ENCODE results near the gene PPFIA4. TPM values are rescaled to one million over a fixed set of nuclear protein-coding genes. Genes with fewer than 3 reads are reported as not detected.

The PPFIA4 gene
- total RNA-seq, 4 donors from 2014 or later = under 0.01 to 24.6 (median 0.30) TPM

DNA sequence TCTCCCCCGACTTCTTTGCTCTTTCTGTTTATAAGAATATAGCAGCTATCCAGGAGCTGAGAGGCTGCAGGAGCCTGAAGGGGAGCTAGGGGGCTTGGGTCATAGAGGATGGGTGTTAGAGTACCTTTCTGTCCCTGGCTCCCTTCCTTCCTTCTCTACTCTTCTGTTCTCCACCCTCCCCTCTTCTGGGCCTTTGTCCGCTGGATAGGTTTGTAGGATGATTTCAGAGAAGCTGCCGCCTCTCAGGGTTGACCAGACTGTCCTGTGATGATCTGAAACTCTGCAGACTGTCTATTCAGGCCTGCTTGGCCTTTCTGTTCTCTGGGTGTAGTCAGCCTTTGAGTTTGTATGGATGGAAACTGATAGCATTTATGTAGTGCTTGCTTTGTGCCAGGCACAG, 26.3 kb downstream of the PPFIA4 start:
- Histone ChIP-seq H3K9me3 (no peaks in the 10 kb centered on the region), H3K36me3 (no peaks in the 10 kb centered on the region), H3K4me3 (no peak overlapping the region), H3K27ac (no peak overlapping the region), H3K4me1 (peaks cover 0 to 2% (median under 1%) of the 10 kb centered on the region in 4 donors), H3K27me3 (no peaks in the 10 kb centered on the region)
- WGBS, 2 donors = 80 to 92% methylated on average over 3 of the region's 3 CpGs
- TF ChIP-seq EP300 (IDR thresholded peaks at IDR 0.05) (no peak), POLR2A (IDR thresholded peaks at IDR 0.05) (no peak)
- TF ChIP-seq, protein P1, sequence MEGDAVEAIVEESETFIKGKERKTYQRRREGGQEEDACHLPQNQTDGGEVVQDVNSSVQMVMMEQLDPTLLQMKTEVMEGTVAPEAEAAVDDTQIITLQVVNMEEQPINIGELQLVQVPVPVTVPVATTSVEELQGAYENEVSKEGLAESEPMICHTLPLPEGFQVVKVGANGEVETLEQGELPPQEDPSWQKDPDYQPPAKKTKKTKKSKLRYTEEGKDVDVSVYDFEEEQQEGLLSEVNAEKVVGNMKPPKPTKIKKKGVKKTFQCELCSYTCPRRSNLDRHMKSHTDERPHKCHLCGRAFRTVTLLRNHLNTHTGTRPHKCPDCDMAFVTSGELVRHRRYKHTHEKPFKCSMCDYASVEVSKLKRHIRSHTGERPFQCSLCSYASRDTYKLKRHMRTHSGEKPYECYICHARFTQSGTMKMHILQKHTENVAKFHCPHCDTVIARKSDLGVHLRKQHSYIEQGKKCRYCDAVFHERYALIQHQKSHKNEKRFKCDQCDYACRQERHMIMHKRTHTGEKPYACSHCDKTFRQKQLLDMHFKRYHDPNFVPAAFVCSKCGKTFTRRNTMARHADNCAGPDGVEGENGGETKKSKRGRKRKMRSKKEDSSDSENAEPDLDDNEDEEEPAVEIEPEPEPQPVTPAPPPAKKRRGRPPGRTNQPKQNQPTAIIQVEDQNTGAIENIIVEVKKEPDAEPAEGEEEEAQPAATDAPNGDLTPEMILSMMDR (IDR thresholded peaks at IDR 0.05) = no peak
- no peak for DNase-seq (ENCODE audit: low spot score in 2 of 2)

- Histone ChIP-seq H3K4me3 (no peak overlapping the region), H3K27ac (no peak overlapping the region), H3K4me1 (peaks cover 0 to 18% (median 3%) of the 10 kb centered on the region in 4 donors), H3K27me3 (no peaks in the 10 kb centered on the region), H3K36me3 (no peaks in the 10 kb centered on the region), H3K9me3 (no peaks in the 10 kb centered on the region)
- 65 to 76% methylated on average over 1 of the region's 1 CpG for WGBS, 2 donors
- DNase-seq (ENCODE audit: low spot score in 2 of 2) = no peak
- TF ChIP-seq, protein P1 (IDR thresholded peaks at IDR 0.05) = no peak
- TF ChIP-seq EP300 (IDR thresholded peaks at IDR 0.05) = no peak
- TF ChIP-seq POLR2A (IDR thresholded peaks at IDR 0.05) = no peak
Measured at GRCh38 chr1:203054184-203054583, 27.9 kb downstream of the PPFIA4 start.

- DNase-seq (ENCODE audit: low spot score in 2 of 2) = no peak
- TF ChIP-seq, protein P1 (IDR thresholded peaks at IDR 0.05) = no peak
- TF ChIP-seq POLR2A (IDR thresholded peaks at IDR 0.05) (no peak), EP300 (IDR thresholded peaks at IDR 0.05) (no peak)
- Histone ChIP-seq H3K9me3 (no peaks in the 10 kb centered on the region), H3K27me3 (no peaks in the 10 kb centered on the region), H3K4me1 (peaks cover 0 to 19% (median 3%) of the 10 kb centered on the region in 4 donors), H3K4me3 (no peak overlapping the region), H3K36me3 (no peaks in the 10 kb centered on the region), H3K27ac (no peak overlapping the region)
- WGBS, 2 donors = 75 to 76% methylated on average over 5 of the region's 5 CpGs
Measured at GRCh38 chr1:203054642-203055041, 28.4 kb downstream of the PPFIA4 start.

DNA sequence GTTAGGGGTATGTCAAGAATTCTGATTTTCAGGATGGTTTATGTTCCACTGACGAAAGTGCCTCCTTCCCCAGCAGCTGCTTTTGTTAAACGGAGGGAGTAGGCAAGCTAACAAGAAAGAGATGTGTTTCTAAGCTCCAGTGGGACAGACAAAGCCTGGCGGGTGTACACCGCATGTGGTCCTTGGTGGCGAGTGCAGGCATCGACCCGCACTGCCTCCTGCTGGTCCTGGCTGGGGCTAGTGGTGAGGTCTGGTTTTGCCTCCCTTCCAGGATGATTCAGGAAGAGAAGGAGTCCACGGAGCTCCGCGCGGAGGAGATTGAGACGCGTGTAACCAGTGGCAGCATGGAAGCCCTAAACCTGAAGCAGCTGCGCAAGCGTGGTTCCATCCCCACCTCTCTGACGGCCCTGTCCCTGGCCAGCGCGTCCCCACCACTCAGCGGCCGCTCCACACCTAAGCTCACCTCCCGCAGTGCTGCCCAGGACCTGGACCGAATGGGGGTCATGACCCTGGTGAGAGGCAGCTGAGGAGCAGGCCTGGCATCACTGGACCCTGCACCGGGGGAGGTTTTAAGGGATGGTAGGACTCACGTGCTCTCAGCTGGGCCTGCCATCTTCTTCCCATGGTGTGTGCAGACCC, 29.0 kb downstream of the PPFIA4 start:
- H3K9me3 ChIP-seq = no peaks in the 10 kb centered on the region
- H3K27me3 ChIP-seq = no peaks in the 10 kb centered on the region
- WGBS, 2 donors = 86 to 89% methylated on average over 20 to 24 of the region's 24 CpGs
- H3K4me3 ChIP-seq = no peak overlapping the region
- peaks cover 0 to 19% (median 3%) of the 10 kb centered on the region in 4 donors for H3K4me1 ChIP-seq
- H3K36me3 ChIP-seq = no peaks in the 10 kb centered on the region
- no peak for DNase-seq (ENCODE audit: low spot score in 2 of 2)
- TF ChIP-seq, protein P1 (IDR thresholded peaks at IDR 0.05) = no peak
- TF ChIP-seq POLR2A (IDR thresholded peaks at IDR 0.05) (no peak), EP300 (IDR thresholded peaks at IDR 0.05) (no peak)
- H3K27ac ChIP-seq = no peak overlapping the region

- DNase-seq (ENCODE audit: low spot score in 2 of 2) = no peak
- H3K4me3 ChIP-seq = no peak overlapping the region
- no peaks in the 10 kb centered on the region for H3K27me3 ChIP-seq
- no peaks in the 10 kb centered on the region for H3K36me3 ChIP-seq
- peaks cover 0 to 19% (median 3%) of the 10 kb centered on the region in 4 donors for H3K4me1 ChIP-seq
- WGBS, 2 donors = 77 to 95% methylated on average over 7 of the region's 7 CpGs
- TF ChIP-seq, protein P1 (IDR thresholded peaks at IDR 0.05) = no peak
- TF ChIP-seq EP300 (IDR thresholded peaks at IDR 0.05) (no peak), POLR2A (IDR thresholded peaks at IDR 0.05) (no peak)
- H3K27ac ChIP-seq = no peak overlapping the region
- H3K9me3 ChIP-seq = no peaks in the 10 kb centered on the region
Measured at GRCh38 chr1:203056012-203056411, 29.7 kb downstream of the PPFIA4 start.
